Immature natural killer cell (primary cell): Measurements from ENCODE around the gene MAP3K9. TPM values are rescaled to one million over a fixed set of nuclear protein-coding genes. Genes with fewer than 3 reads are reported as not detected.

ENCODE experiments used
- DNase-seq, 3 donors: peaks; one replicate each; pipeline ENCODE4 v3.0.0; 2022; ENCODE audit warnings: mixed read lengths in 1 of 3
- H3K27ac Mint-ChIP-seq, 6 donors: one replicate each; pipeline ENCODE4 v1.8.0; 2020; ENCODE audit warnings: mixed read lengths in 6 of 6, mild to moderate bottlenecking in 5 of 6, inconsistent platforms in 4 of 6, moderate library complexity in 3 of 6
- H3K27me3 Mint-ChIP-seq, 3 donors: one replicate each; pipeline ENCODE4 v1.8.0; 2020 to 2021; ENCODE audit warnings: low read depth in 3 of 3, mild to moderate bottlenecking in 3 of 3, mixed read lengths in 3 of 3, moderate library complexity in 3 of 3, inconsistent platforms in 1 of 3
- H3K36me3 Mint-ChIP-seq, 3 donors: one replicate each; pipeline ENCODE4 v1.8.0; 2020; ENCODE audit warnings: mixed read lengths in 3 of 3, inconsistent platforms in 2 of 3, mild to moderate bottlenecking in 2 of 3
- H3K4me1 Mint-ChIP-seq, 2 donors: one replicate each; pipeline ENCODE4 v1.8.0; 2020; ENCODE audit warnings: inconsistent platforms in 2 of 2, mild to moderate bottlenecking in 2 of 2, mixed read lengths in 2 of 2, moderate library complexity in 1 of 2
- H3K4me3 Mint-ChIP-seq, 5 donors: one replicate each; pipeline ENCODE4 v1.8.0; 2020; ENCODE audit warnings: mild to moderate bottlenecking in 5 of 5, mixed read lengths in 5 of 5, inconsistent platforms in 3 of 5, moderate library complexity in 3 of 5
- H3K9me3 Mint-ChIP-seq, 6 donors: one replicate each; pipeline ENCODE4 v1.8.0; 2020; ENCODE audit warnings: mild to moderate bottlenecking in 6 of 6, mixed read lengths in 6 of 6, inconsistent platforms in 4 of 6, moderate library complexity in 3 of 6
- polyA plus RNA-seq, 3 donors: library from polyadenylated mRNA; unstranded; fragments of 300-500 nt; fragmentation: Illumina TruSeq; gene quantifications; one replicate each; pipeline ENCODE4 v1.2.3, GENCODE V29; 2021

MAP3K9 gene
- polyA plus RNA-seq, 3 donors from 2014 or later, result 0.48 to 0.55 TPM; not detected in 1

DNA sequence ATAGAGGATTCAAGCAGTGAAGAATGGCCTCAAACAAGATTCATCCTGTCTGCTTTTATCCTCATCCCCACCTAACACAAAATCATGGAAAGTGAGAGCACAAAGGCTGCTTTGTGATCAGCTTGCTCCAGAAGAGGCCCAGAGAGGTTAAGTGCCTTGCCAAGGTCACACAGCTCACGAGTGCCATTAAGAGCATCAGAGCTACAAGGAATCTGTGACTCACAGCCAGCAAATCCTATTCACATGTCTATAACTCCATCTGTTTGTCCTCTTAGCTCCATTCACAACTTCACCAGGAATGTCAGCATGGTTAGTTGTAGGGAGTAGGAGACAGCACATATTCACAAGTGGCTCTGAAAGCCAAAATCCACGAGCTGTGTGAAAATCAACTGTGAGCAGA is 87.8 kb downstream of the MAP3K9 start:
- no peak for DNase-seq
- no peaks in the 10 kb centered on the region for H3K9me3 Mint-ChIP-seq
- no peaks in the 10 kb centered on the region for H3K36me3 Mint-ChIP-seq
- H3K27me3 Mint-ChIP-seq, result peaks cover 2 to 4% (median 2%) of the 10 kb centered on the region in 3 donors
- no peaks in the 10 kb centered on the region for H3K4me1 Mint-ChIP-seq
- H3K27ac Mint-ChIP-seq, result no peak overlapping the region
- H3K4me3 Mint-ChIP-seq, result no peak overlapping the region

DNA sequence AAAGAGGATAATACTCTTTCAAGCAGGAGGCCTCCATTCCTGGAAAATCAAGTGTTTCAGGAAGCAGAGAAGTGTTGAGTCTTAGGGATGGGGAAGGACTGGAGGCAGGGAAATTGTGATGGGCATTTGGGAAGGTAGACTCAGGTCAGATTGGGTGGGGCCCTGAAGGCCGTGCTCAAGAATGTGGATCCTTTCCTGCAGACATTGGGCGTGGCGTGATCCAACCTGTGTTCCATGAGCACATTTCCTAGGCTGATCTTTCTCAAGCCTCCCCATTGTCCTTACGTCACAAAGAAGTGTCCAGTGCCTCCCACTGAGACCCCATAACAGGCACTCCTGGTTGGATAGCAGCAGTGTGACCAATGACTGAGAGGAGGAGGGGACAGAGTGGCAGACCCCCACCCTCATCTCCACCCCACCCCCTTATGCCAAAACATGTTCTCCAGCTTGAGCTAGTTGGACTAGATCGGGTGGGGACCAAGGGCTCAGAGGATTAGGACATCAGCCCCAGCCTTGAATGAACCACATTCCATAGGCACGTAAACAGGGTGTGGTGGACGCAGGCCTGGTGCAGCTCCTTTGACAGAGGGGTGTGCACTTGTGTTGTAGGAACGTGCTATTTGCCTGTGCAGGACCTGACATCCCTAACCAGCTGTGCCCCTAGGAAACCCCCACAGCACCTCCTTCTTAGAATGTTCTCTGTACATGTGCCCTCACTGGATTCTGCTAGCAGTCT is 90.8 kb downstream of the MAP3K9 start:
- H3K4me3 Mint-ChIP-seq, result no peak overlapping the region
- H3K4me1 Mint-ChIP-seq, result peaks cover 0 to 3% of the 10 kb centered on the region in 2 donors
- H3K9me3 Mint-ChIP-seq, result no peaks in the 10 kb centered on the region
- DNase-seq, result no peak
- peaks cover 4 to 7% (median 6%) of the 10 kb centered on the region in 3 donors for H3K27me3 Mint-ChIP-seq
- H3K36me3 Mint-ChIP-seq, result no peaks in the 10 kb centered on the region
- no peak overlapping the region for H3K27ac Mint-ChIP-seq

DNA sequence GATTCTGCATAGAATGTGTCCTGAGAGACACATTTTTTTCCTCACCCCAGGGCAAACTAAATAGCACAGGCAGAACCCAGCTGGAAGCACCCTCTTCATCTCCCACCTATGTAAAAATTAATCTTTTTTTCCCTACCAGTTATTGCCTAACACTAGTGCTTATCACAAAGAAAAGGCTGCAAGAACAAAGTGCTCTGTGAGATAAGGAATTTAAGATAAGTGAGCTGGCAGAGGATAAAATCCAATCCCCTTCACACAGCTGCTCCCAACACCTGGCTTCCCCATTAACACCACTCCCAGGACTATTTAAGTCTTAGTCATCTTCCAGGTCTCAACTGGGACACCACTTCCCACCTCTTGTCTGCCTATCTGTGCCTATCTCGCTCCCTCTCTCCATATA is 92.4 kb downstream of the MAP3K9 start:
- H3K36me3 Mint-ChIP-seq, result no peaks in the 10 kb centered on the region
- no peak for DNase-seq
- peaks cover 0 to 3% of the 10 kb centered on the region in 2 donors for H3K4me1 Mint-ChIP-seq
- peaks cover 4 to 7% (median 6%) of the 10 kb centered on the region in 3 donors for H3K27me3 Mint-ChIP-seq
- no peak overlapping the region for H3K4me3 Mint-ChIP-seq
- no peaks in the 10 kb centered on the region for H3K9me3 Mint-ChIP-seq
- H3K27ac Mint-ChIP-seq, result no peak overlapping the region

DNA sequence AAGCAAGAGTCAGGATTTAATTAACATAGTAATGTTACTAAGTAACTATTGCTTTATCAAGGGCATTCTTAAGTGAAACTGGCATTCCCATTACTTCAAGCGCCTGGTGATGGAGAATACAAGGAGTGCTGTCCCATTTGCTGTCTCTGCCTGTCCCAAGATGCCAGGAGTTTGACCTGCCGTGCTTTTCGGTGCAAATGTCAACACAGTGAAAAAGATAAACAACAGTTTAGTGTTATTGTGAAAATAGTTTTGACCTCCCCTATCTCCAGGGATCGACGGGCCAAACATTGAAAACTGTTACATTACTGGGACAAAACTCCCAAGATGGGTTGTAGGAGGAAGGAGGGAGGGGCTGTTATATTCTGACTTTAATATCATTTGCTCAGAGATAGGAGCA is 92.8 kb downstream of the MAP3K9 start:
- Mint-ChIP-seq H3K27me3 (peaks cover 4 to 7% (median 6%) of the 10 kb centered on the region in 3 donors), H3K27ac (no peak overlapping the region), H3K36me3 (no peaks in the 10 kb centered on the region), H3K4me3 (no peak overlapping the region), H3K4me1 (peaks cover 0 to 3% of the 10 kb centered on the region in 2 donors), H3K9me3 (no peaks in the 10 kb centered on the region)
- DNase-seq, result no peak

DNA sequence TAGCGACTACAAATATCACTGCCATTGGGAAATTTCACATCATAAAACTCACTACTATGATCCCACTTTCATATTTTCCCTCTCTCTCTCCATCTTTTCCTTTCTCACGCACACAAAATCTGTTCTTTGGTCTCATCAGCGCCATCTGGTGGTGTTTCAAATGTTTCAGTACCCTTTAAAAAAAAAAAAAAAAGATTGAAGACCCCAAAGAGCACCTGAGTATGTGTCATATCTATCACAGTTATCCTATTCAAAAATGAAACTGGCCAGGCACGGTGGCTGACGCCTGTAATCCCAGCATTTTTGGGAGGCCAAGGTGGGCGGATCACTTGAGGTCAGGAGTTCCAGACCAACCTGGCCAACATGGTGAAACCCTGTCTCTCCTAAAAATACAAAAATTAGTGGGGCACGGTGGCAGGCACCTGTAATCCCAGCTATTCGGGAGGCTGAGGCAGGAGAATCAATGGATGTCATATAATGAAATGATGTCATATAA is 95.2 kb downstream of the MAP3K9 start:
- Mint-ChIP-seq H3K36me3 (no peaks in the 10 kb centered on the region), H3K4me3 (no peak overlapping the region), H3K27me3 (peaks cover 4 to 7% (median 6%) of the 10 kb centered on the region in 3 donors), H3K9me3 (no peaks in the 10 kb centered on the region), H3K4me1 (peaks cover 0 to 3% of the 10 kb centered on the region in 2 donors), H3K27ac (no peak overlapping the region)
- peak; percentile 21 to 34 (median 29) for DNase-seq

DNA sequence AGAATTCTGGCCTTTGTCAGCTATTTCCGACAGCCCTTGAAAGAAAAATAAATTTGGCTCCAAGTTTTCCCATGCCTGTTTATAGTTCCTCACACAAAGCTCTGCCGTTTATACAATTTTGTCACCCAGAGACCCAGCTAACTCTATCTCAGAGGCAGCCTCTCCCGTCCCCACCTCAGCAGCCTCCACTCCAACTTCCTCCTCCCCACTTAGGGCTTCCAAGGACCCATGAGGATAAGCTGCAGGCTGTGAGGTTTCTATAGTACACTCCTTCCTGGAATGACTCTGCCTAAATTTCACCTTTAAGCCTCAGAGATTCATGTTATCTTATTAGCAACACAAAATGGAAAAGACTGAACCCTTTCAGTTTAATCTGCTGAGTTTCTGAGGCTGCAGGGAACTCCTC is 95.8 kb downstream of the MAP3K9 start:
- no peak for DNase-seq
- no peaks in the 10 kb centered on the region for H3K36me3 Mint-ChIP-seq

DNA sequence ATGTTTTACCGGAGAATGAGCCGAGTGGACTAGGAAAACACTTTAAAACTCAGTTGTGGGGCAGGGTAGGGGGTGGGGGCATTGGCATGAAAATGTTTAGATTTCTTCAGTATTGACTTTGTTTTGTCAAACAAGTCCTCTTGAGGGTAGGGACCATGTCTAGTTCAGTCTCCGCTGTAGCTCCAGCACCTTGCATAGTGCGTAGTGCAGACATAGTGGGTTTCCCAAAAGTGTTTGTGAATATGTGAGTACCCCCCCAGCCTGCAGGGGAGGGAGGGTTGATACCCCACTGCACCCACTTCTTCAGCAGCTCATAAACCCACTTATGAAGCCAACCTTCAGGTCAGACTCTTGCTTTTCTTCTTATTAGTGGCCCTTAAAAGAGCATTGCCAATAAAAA is 96.2 kb downstream of the MAP3K9 start:
- H3K27me3 Mint-ChIP-seq, result peaks cover 4 to 8% (median 7%) of the 10 kb centered on the region in 3 donors
- H3K36me3 Mint-ChIP-seq, result no peaks in the 10 kb centered on the region
- no peak overlapping the region for H3K4me3 Mint-ChIP-seq
- no peaks in the 10 kb centered on the region for H3K9me3 Mint-ChIP-seq
- DNase-seq, result no peak
- H3K27ac Mint-ChIP-seq, result no peak overlapping the region
- peaks cover 0 to 3% of the 10 kb centered on the region in 2 donors for H3K4me1 Mint-ChIP-seq

More for the DNA sequence above, 95.8 kb downstream of the MAP3K9 start:
- H3K4me1 Mint-ChIP-seq, result peaks cover 0 to 3% of the 10 kb centered on the region in 2 donors
- H3K27me3 Mint-ChIP-seq, result peaks cover 4 to 7% (median 6%) of the 10 kb centered on the region in 3 donors
- H3K27ac Mint-ChIP-seq, result no peak overlapping the region
- no peaks in the 10 kb centered on the region for H3K9me3 Mint-ChIP-seq
- H3K4me3 Mint-ChIP-seq, result no peak overlapping the region

DNA sequence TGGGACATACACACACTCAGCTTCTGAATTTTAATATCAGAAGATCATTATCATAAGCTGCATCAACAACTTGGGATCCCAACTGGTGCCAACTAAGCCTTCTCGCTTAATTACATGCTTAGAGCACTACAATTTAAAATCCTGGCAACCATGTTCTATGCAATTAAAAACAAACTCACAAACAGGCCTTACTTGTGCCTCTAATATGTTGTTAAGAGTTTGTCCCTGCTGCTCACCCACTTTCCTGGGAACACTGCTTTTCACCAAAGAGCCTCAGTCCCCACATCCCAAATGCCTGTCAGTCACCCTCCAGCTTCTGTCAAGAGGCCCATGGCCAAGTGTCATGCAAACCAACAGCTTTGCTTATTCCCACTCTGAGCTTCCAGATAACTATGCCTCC is 97.9 kb downstream of the MAP3K9 start:
- Mint-ChIP-seq H3K9me3 (no peaks in the 10 kb centered on the region), H3K27ac (no peak overlapping the region), H3K27me3 (peaks cover 4 to 8% (median 7%) of the 10 kb centered on the region in 3 donors), H3K4me1 (peaks cover 0 to 3% of the 10 kb centered on the region in 2 donors), H3K4me3 (no peak overlapping the region), H3K36me3 (no peaks in the 10 kb centered on the region)
- no peak for DNase-seq

DNA sequence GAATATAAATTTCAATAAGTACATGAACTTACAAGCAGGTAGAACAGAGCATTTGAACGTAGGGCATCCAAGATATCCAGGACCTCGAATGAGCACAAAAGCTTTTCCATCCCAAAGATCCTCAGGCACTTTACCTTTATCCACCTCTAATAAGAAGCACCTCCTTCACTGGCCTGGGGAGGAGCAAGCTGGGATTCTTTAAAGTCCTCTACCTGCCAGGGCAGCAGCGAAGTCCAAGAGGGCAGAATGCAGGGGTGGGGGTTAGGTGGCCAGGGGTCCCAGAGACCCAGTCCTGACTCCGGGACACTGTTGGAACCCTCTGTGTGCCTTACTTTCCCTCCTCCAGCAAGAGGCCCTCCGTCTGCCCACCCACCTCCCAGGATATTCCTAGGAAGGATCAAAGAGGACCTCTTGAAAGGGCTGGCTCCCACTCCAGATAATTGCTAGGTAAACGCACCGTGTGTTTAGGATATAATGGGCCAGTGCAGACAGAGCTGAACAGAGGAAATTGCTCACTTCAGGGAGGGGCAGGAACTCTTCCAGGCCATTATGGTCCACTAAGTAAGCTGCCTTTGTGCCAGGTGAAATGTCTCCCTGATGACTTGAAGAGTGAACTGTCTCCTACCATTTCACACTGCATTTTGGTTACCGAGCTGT is 99.5 kb downstream of the MAP3K9 start:
- no peak overlapping the region for H3K27ac Mint-ChIP-seq
- H3K27me3 Mint-ChIP-seq, result peaks cover 0 to 7% (median 4%) of the 10 kb centered on the region in 3 donors
- no peak for DNase-seq
- H3K4me1 Mint-ChIP-seq, result peaks cover 0 to 3% of the 10 kb centered on the region in 2 donors
- H3K4me3 Mint-ChIP-seq, result no peak overlapping the region
- no peaks in the 10 kb centered on the region for H3K36me3 Mint-ChIP-seq
- H3K9me3 Mint-ChIP-seq, result no peaks in the 10 kb centered on the region

DNA sequence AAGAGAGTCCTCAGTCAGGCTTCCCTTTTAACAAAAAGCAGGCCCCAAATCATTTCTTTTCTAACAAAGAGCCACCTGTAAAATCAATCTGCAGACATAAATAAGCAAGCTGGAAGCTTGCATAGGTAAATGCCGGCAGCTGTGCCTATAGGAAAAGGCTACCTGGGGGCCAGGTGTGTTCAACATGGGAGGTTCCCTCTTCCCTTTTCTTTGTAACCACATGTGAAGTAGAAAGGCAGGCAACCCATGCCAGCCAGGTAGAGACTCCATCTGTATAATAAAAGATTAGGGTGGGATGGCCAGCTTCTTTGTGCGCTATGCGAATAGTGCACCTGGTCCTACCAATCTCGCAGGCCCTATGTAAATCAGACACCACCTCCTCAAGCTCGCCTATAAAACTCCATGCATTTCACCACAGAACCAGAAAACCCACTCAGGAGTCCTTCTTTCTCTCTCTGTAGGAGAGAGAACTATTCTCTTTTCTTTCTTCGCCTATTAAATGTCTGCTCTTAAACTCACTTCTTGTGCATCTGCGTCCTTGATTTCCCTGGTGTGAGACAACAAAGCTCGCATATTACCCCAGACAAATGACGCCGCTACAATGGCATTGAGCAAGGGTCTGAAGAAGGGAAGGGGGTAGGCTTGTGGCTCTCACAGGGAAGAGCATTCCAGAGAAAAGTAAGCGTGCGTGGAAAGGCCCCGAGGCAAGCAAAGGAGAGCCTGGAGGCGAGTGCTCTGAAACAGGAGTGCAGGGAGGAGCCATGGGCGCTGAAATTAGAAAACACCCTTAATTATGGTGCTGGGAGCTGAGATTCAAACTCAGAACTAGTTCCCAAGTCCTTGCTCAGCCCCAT is 100.4 kb downstream of the MAP3K9 start:
- Mint-ChIP-seq H3K27ac (no peak overlapping the region), H3K36me3 (no peaks in the 10 kb centered on the region), H3K4me3 (no peak overlapping the region), H3K4me1 (peaks cover 0 to under 1% of the 10 kb centered on the region in 2 donors), H3K27me3 (peaks cover 0 to 7% (median 4%) of the 10 kb centered on the region in 3 donors), H3K9me3 (no peaks in the 10 kb centered on the region)
- no peak for DNase-seq

DNA sequence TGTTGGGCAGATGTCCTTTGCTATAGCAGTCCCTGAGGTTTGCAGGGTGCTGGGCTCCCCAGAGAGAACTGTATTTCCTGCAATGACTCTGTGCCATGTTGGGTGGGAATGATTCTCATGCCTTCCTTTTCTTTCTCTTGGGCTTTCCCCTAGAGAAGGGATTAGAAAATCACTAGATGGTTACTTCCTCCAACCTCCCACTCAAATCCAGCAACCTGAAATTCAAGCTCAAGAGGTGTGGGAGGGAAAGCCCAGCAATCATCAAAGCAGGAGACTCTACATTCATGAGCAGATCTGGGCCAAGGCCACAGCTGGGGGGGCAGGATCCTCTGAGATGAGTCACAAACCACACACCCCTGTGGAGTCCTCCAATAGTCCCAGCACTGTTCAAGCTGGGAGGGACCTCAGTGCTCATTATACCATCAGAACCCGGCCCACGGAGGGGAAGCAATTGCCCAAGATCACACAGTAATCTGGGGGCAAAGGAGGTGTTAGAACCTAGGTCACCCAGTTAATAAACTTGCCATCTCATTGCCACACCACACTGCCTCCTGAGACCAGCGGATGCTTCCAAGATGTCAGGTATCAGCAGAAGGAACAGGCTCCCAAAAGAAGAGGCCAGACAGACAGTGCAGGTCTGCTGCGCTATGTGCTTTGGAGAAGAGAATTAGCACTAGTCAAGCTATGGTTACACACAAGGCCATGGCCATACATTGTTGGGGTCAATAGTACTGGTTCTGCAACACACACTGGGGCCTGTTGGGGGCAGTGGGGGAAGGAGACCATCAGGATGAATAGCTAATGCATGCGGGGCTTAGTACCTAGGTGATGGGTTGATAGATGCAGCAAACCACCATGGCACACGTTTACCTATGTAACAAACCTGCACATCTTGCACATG is 101.9 kb downstream of the MAP3K9 start:
- no peaks in the 10 kb centered on the region for H3K36me3 Mint-ChIP-seq
- H3K4me3 Mint-ChIP-seq, result no peak overlapping the region
- H3K27me3 Mint-ChIP-seq, result peaks cover 0 to 4% (median 4%) of the 10 kb centered on the region in 3 donors
- no peaks in the 10 kb centered on the region for H3K4me1 Mint-ChIP-seq
- no peaks in the 10 kb centered on the region for H3K9me3 Mint-ChIP-seq
- H3K27ac Mint-ChIP-seq, result no peak overlapping the region
- DNase-seq, result no peak

DNA sequence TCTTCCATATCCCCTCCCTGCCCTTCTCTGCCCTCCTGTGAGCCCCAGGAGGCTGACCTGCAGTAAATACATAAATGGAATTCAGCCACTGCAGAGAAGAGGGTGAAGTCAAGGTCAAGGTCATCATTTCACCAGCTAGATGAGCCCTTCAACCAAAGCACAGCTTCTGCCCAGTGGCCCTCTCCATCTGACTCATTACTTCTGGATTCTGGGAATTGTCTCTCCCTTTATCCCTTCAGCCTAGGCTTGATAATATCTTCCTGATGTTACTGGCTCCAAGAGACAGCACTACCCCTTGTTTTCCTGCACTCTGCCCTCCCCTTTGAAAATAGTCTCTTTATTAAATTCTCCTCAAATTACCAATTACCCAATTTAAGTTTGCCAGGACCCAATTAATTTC is 103.1 kb downstream of the MAP3K9 start:
- H3K4me1 Mint-ChIP-seq, result no peaks in the 10 kb centered on the region
- H3K4me3 Mint-ChIP-seq, result no peak overlapping the region
- no peak overlapping the region for H3K27ac Mint-ChIP-seq
- H3K36me3 Mint-ChIP-seq, result no peaks in the 10 kb centered on the region
- no peak for DNase-seq
- no peaks in the 10 kb centered on the region for H3K9me3 Mint-ChIP-seq
- peaks cover 0 to 7% (median 4%) of the 10 kb centered on the region in 3 donors for H3K27me3 Mint-ChIP-seq

DNA sequence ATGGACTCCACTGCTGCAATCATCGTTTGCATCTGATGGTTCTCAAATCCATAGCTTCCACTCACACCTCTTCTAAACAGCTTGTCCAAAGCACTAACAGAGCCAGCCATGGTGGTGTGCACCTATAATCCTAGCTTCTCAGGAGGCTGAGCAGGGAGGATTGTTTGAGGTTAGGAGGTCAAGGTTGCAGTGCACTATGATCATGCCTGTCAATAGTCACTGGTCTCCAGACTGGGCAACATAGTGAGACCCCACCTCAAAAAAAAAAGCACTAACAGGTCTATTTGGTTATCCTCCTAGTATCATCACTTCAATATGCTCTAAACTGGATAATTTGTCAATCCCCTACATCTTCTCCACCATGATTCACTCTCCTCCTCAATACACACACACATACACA is 104.4 kb downstream of the MAP3K9 start:
- Mint-ChIP-seq H3K9me3 (no peaks in the 10 kb centered on the region), H3K4me3 (no peak overlapping the region), H3K27ac (no peak overlapping the region), H3K27me3 (peaks cover 0 to 7% (median 2%) of the 10 kb centered on the region in 3 donors), H3K36me3 (no peaks in the 10 kb centered on the region), H3K4me1 (no peaks in the 10 kb centered on the region)
- no peak for DNase-seq
